HG02759 (cell line): ENCODE results near the gene SMARCB1.

Experiments used
- ATAC-seq: cut with Tn5 transposase; IDR thresholded peaks from one replicate; pipeline ENCODE4 v1.9.1; 2021; ENCODE audit warnings: mild to moderate bottlenecking, moderate library complexity; ENCODE audit not compliant: unreplicated experiment

SMARCB1 gene

DNA sequence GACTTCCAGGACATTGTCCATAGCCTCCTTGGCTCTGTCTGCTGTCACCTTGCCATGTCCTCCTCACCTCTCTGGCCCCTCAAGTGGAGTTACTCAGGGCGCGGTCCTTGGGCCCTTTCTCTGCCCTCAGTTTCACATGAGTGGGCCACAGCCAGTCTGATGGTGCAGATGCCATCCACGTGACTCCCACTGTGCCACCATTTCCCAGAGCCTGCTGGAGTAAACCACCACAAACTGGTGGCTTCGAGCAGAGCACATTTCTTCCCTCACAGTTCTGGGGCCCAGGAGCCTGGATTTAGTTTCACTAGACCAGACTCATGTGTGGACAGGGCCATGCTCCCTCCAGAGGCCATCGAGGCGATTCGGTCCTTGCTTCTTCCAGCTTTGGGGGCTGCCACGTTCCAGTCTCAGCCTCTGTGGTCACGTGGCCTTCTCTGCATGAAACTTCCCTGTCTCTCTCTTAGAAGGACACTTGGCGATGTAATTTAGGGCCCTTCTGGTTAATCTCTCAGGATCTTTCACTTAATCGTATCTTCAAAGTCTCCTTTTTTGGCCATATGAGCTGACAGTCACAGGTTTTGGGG lies 14.6 kb downstream of the SMARCB1 start:
- no peak for ATAC-seq

DNA sequence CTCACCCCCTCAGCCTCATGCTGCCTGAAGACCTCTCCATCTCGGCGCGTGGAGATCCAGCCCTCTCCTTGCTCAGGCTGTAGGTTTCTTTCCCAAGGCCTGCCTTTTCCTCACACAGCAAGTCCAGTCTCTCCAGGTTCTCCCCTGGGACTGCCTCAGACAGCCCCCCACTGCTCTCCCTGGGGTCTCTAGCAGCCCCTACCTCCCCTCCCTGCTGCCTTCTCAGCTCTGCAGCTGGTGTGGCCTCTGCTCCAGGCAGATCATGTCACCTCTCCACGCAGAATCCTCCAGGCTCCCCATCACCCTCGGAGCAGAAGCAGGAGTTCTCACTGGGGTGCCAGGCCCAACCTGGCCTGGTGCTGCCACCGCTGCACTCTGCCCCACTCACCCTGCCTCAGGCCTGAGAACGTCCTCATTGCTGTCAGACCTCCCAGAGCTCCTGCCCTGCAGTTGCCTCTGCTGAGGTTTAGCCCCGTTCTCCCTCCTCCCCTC lies 15.2 kb downstream of the SMARCB1 start:
- ATAC-seq, result no peak

DNA sequence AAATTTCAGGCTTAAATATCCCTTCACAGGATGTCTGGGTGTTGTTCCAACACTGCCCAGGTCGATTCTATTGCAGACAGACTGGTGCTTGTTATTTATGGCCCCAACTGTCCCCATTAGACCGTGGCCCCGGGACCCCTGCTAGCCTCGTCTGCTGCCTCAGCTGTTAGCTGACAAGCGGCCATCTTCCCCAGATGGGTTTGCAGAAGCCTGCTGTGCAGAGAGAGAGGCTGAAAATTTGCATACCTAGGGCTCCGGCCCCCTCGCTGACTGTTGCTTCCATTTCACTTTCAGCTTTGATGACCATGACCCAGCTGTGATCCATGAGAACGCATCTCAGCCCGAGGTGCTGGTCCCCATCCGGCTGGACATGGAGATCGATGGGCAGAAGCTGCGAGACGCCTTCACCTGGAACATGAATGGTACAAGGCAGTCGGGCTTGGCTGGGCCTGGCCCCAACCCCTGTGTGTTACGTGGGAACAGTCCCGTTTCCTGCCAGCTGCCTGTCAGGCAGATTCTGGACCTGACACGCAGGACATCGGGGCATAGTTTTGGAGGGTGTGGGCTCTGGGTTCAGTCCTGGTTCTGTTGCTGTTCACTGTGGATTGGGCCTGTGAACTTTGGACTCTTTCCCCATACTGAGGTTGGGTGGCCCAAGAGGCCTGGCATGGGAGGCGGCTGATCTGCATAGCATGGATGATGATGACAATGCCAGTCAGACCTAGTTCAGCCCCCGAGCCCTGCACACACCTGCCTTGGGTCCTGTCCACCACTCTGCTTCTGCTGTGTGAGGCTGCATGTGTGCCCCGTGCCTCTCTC lies 16.4 kb downstream of the SMARCB1 start:
- ATAC-seq, result no peak

DNA sequence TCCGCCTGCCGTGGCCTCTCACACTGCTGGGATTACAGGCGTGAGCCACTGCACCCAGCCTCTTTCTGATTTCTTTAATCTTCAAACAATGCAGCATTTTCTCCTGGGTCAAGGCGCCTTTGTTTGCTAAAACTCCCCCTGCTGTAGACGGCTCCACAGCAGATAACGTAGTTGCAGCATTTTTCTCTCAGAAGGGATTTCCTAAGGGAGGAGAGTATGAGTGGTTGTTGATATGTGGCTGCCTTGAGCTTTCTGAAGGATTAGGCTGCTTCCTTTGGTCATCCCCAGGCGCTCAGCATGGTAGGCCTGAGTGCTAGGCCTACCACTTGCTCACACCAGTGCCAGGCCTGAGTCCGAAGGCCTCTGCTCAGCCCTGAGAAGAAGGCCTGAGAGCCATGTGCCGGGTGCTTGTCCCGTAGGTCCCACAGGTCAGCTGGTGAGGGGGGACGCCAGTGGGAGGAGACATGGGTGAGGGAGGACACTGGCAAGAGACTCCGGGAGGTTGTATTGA lies 18.1 kb downstream of the SMARCB1 start:
- ATAC-seq, result no peak

DNA sequence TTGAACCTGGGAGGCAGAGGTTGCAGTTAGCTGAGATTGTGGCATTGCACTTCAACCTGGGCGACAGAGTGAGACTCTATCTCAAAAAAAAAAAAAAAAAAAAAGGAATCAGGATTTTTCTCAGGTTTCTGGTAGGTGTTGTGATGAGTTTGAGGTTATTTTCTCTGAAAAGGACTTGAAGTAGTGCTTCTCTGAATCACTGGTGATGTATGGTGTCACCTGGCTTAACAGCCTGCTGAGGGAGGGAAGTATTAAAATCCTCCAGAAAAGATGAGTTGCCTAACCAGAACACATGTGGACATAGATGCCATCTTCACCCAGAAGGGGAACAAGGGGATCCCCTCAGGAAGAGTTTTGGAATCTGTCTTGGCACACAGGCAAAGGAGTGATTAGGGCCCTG lies 20.1 kb downstream of the SMARCB1 start:
- ATAC-seq, result no peak

DNA sequence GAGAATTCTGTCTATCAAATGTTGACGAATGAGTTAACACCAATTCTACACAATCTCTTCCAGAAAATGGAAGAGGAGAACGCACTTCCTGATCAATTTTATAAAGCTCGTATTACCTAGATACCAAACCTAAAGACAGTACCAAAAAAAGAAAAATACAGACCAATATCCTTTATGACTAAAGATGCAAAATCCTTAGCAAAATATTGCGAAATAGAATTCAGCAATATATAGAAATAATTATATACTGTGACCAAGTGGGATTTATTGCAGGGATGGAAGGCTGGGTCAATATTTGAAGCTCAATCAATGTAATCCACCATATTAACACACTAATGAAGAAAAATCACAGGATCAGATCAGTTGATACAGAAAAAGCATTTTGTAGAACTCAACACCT lies 25.6 kb downstream of the SMARCB1 start:
- no peak for ATAC-seq

DNA sequence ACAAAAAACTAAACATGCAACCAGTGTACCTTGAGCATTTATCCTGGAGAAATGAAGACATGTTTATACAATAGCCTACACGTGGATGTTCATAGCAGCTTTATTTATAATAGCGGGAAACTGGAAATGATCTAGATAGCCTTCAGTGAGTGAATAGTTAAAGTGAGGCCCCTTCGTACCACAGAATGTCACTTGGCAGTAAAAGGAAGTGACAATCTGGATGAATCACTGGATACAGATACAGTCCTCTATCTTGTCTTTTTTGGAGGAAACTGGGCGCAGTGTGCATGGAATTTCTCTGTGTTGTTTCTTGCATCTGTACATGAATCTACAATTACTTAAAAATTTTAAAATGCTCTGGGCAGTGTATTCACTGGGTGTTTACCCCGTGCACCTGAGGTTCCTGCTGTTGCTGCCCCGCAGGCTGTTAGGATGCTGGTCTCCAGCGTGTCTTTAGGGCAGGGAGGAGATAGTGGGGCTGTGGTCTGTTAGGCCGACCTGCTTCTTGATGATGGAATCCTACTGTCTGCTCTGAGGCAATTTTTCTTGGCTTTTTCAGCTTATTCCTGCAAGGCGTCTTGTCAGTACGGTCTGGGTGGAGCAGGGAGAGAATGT lies 28.9 kb downstream of the SMARCB1 start:
- no peak for ATAC-seq

DNA sequence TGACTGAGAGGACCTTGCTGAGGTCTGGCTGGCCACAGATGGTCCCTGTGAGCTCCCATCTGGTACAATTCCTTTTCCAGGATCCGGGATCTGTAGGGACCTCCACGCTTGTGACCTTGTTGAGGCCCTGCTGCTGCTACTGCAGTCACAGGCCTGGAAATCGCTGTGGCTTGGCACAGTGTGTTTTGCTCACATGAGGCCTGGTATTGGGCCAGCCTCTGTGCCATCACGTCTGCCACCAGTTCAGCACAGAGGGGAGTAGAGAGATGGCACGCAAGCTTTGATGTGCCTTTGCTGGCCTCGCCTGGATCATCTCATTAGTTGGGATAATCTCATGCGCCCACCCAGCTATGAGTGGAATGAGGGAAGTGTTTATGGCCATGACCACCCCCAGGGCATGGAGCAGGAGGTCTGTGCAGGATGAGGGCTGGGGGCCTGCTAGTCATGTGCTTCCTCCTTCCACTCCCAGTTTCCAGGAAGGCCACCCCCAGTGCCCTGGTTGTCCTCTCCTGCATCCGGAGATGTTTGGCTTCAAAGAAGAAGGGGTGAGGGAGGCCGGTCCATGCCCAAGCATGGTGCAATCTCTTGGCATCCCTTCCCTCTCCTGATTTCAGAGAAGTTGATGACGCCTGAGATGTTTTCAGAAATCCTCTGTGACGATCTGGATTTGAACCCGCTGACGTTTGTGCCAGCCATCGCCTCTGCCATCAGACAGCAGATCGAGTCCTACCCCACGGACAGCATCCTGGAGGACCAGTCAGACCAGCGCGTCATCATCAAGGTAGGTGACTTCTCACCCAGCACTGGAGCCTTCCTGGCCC lies 29.6 kb downstream of the SMARCB1 start:
- no peak for ATAC-seq

DNA sequence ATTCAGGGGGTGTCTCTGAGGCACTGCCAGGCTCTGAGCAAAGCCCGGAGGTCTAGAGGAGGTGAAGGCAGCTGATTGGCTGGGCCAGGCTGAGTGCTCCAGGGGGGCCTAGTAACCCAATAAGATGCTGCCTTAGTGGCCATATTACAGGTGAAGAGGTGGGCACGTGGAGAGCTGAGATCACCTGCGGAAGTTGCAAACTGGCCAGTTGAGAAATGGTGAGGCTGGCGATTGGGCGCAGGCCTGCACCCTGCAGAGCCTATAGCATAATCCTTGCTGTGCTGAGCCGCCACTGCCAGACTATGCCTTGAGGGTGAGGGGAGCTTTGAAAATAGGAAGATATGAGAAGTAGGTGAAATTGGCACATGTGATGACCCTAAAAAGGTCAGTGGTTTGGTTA lies 30.4 kb downstream of the SMARCB1 start:
- no peak for ATAC-seq

DNA sequence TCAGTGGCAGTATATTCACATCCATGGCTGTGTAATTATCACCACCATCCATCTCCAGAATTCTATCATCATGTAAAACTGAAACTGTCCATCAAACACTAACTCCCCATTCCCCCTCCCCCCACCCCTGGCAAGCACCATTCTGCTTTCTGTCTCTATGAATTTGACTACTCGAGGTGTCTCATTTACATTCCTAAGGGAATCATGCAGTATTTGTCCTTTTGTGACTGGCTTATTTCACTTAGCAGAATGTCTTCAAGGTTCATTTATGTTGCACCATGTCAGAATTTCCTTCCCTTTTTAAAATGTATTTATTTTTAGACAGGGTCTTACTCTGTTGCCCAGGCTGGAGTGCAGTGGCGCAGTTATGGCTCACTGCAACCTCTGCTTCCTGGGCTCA lies 31.8 kb downstream of the SMARCB1 start:
- ATAC-seq, result no peak

DNA sequence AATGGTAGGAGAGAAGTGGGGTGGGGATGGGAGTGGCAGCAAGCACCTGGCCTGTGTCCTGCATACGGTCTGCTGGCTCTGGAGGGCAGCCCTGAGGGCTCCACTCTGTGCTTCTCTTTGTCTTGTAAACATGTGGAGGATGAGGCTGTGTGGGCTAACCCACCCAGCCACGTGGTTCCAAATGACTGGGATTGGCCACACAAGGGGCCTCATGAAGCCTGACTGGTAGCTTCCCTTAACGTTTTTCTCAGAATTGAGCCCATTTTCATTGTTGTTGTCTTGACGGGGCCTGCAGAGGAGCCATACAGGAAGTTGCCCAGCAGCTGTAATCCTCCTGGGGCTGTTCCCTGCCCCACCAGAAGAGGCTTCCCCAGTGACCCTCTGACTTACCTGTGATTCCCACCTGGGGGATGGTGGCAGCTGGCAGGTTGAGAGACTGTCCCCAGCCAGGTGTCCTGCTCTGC lies 34.0 kb downstream of the SMARCB1 start:
- ATAC-seq, result no peak

DNA sequence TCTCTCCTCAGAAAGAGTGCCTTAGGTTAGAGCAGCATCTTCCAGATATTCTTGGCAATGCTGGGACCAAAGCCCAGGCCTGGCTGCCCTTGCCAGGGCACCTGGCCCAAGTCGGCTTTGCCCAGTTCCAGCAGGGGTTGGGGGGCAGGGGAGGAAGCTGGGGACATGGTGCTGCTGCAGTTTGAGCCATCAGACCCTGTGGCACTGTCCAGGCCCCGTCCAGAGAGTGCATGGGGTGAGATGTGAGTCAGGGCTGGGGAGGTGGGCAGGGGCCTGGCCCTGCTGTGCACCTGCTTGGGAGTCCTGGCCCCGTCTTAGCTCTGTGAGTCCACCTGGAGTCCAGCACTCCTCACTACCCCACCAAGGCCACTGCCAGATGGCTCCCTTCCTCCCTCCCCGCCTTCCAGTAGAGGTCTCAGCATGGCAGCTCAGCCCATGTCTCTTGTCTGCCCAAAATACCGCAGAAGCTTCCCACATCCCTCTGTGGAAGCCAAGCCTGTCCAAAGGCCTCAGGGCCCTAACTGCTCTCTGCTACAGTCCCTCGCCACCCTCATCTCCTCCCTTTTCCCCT lies 35.4 kb downstream of the SMARCB1 start:
- ATAC-seq, result no peak

DNA sequence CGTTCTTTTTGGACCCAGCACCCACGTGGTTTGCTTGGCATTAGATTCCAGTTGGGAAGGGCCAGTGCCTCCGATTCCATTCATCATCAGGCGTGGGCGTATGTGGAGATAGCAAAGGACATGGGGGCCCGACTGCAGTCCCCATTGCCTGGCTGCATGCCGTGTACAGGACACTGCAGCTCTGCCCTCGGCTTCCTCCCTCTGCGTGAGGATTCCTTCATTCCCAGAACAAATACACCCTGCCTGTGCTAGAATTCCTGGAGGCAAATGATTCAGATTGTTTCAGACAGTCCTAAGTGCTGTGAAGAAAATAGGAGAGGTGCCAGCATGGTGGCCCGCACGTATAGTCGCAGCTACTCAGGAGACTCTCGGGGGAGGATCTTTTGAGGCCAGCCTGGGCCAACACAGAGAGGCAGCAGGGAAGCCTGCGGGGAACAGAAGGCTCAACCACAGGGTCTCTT lies 36.6 kb downstream of the SMARCB1 start:
- no peak for ATAC-seq

DNA sequence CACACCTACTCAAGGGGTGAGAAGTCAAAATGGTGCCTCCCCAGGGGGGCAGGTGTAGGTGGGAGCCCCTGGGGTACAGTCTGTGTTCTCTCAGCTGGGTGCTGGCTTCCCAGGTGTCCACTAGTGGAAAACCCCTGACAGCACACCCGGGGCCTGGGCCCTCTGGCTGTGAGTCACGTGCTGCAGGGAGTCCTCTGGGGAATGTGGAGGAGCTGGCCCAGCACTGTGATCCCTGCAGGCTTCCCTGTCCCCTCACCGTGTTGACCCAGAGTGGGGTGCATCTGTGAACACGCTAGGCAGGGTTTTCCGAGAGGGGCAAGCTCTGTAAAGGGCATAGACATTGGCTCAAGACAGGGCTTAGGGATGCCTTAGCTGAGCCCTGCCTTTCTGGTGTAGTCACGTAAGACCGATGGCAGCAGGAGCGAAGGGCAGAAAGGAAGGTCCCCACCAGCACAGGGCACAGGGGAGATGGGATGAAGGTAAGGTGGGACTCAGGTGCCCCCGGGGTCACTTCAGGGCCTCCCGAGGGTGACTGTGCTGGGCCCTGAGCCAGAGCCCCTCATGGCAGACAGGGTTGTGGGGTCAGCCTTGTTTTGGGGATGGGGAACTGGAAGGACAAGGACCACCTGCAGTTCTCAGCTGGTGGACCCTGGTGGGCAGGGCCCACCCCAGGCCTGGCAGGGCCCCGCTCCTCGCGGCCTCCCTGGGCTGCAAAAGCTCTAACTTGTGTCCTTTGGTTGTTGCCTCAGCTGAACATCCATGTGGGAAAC lies 37.9 kb downstream of the SMARCB1 start:
- ATAC-seq, result no peak

DNA sequence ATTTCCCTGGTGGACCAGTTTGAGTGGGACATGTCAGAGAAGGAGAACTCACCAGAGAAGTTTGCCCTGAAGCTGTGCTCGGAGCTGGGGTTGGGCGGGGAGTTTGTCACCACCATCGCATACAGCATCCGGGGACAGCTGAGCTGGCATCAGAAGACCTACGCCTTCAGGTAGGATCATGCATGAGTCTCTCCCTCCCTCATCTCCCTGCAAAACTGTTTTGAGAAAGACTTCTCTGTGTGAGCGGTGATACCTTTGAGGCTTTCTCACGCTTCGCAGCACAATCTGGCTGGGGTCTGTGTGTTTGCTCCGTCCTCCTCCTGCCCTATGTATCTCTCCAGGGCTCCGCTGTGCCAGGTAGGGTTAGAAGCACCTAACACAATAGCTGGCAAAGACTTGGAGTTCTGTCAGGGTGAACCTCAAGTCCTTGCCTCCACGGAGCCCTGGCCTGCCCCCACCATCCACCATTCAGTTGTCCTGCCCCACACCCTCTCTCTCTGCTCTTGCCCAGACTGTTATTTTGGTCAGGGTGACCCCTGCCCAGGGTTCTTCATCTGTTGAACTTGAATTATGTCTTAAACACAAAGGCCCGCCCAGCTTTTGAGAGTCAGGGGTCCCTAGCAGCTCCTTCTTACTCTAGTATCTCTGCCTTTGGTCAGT lies 38.6 kb downstream of the SMARCB1 start:
- no peak for ATAC-seq

DNA sequence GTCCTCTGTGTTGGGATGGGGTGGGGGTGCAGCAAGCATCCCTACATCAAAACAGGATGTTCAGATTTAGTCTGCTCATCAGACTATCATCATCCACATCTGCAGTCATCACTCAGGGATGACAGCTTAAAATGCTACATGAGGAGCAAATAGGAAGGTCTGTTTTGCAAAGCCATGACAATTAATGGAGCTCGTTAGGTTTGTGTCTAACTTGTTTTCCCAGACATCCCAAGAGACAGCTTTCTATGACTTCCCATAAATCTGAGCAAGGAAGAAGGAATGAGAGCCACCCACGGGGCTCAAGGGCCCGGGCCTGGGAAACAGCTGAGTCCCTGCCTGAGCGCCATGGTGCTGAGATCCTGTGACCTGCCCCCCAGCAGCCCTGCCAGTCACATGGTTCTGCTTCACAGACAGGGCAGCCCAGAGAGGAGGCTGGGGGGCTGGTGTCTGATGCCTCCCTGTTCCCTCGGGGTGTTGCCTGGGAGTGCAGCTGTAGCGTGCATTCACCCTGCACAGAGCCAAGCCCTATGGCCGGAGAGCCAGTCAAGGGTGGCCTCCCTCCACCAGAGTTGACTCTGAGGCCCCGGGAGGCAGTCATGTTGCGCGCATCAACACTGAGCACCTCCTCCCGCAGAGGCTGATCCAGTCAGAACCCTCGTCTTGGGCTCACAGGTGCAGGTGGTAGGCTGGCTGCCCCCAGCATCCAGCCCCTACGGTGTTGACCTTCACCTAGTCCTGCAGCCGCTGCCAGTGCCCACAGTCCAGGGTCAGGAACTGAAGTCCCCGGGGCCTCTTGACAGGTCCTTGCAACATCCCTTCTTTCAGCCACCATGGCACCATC lies 40.0 kb downstream of the SMARCB1 start:
- no peak for ATAC-seq

DNA sequence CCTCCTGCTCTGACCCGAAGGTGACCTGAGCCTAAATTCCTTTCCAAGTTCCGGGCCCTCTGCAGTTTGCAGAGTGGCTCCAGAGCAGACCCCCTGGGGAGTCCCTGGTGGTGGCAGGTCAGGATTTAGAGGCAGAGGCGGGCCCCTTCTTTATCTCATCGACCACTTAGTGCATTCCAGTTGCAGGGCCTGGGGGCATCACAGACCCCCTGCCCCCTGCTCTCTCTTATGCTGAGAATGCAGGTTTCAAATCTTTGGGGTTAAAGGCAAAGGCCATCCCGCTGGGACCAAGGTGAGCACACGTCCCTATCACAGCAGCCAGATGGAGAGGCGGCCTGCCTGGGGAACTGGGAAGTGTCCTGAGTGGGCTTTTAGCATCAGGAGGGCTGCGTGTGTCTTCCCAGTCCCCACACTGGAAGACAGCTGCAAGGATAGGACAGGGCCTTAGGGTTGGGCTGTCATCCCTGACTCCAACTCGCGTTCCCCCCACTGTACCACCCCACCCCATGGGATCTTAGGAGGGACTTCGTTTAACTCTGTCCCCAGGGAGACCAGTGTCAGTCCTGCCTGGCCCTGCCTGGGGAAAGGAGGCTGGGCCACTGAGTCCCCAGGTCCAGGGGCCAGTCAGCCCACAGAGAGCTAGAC lies 40.7 kb downstream of the SMARCB1 start:
- ATAC-seq, result no peak
